Measurements from ENCODE around the gene SMIM14. TPM values are rescaled to one million over a fixed set of nuclear protein-coding genes. Genes with fewer than 3 reads are reported as not detected.
A peak's percentile ranks its signal among the peaks of the same experiment; 100 is the strongest.
"Not testable (repeated sequence)": the region's sequence is repeated elsewhere in the genome, so short reads cannot be mapped to it uniquely, and the experiment has no call there.

The SMIM14 gene
- 61.2 TPM for total RNA-seq
- long read RNA-seq, full-length matches to known transcripts, result 177 of 212 reads
- long read RNA-seq, partial matches to known transcripts, result 6 of 212 reads
- long read RNA-seq, other reads (novel, unspliced or antisense), result 29 of 212 reads

GRCh38 chr4:39638354-39639239, at the start of gene SMIM14:
SMIM14 (minus strand) TSS chr4:39638865; CDS start chr4:39605145, 33,720 bp downstream.
- Histone ChIP-seq H3K9me3 (no peaks in the 10 kb centered on the region), H3K4me3 (peak within 1 kb of the TSS; percentile 61), H3K27ac (peak within 1 kb of the TSS; percentile 94), H3K27me3 (ENCODE audit: low read depth) (no peaks in the 10 kb centered on the region), H3K4me1 (peaks cover 41% of the 10 kb centered on the region), H3K36me3 (peaks cover 3% of the 10 kb centered on the region)
- DNase-seq, result peak; percentile 99
- intact Hi-C loops (cut with DNase I), result no loop called here
- peak; percentile 98 to 99 for ATAC-seq
- TF ChIP-seq CTCF (IDR thresholded peaks at IDR 0.05), result peak; percentile 34

GRCh38 chr4:39687014-39687413, 48.3 kb upstream of the SMIM14 start:
- no peak overlapping the region for H3K27ac ChIP-seq
- H3K9me3 ChIP-seq, result no peaks in the 10 kb centered on the region
- H3K4me3 ChIP-seq, result no peak overlapping the region
- TF ChIP-seq CTCF (IDR thresholded peaks at IDR 0.05), result no peak
- no peaks in the 10 kb centered on the region for H3K36me3 ChIP-seq
- intact Hi-C loops (cut with DNase I), result no loop called here
- H3K4me1 ChIP-seq, result no peaks in the 10 kb centered on the region
- DNase-seq, result no peak
- no peaks in the 10 kb centered on the region for H3K27me3 ChIP-seq (ENCODE audit: low read depth)
- ATAC-seq, result no peak

GRCh38 chr4:39685990-39686389, 47.3 kb upstream of the SMIM14 start:
- H3K4me3 ChIP-seq, result no peak overlapping the region
- no peak for TF ChIP-seq CTCF (IDR thresholded peaks at IDR 0.05)
- intact Hi-C loops (cut with DNase I), result no loop called here
- no peaks in the 10 kb centered on the region for H3K4me1 ChIP-seq
- no peaks in the 10 kb centered on the region for H3K9me3 ChIP-seq
- no peaks in the 10 kb centered on the region for H3K27me3 ChIP-seq (ENCODE audit: low read depth)
- ATAC-seq, result no peak
- no peak overlapping the region for H3K27ac ChIP-seq
- no peaks in the 10 kb centered on the region for H3K36me3 ChIP-seq
- DNase-seq, result no peak

- intact Hi-C loops (cut with DNase I), result no loop called here
- Histone ChIP-seq H3K4me3 (no peak overlapping the region), H3K4me1 (no peaks in the 10 kb centered on the region), H3K9me3 (no peaks in the 10 kb centered on the region), H3K27me3 (ENCODE audit: low read depth) (no peaks in the 10 kb centered on the region), H3K27ac (no peak overlapping the region), H3K36me3 (no peaks in the 10 kb centered on the region)
- peak; percentile 28 to 61 for ATAC-seq
- no peak for TF ChIP-seq CTCF (IDR thresholded peaks at IDR 0.05)
- DNase-seq, result no peak
These were observed 43.5 kb upstream of the SMIM14 start for GRCh38 chr4:39682138-39682537.

- H3K4me3 ChIP-seq; ATAC-seq; intact Hi-C loops (cut with DNase I); DNase-seq; H3K9me3 ChIP-seq; H3K4me1 ChIP-seq; H3K36me3 ChIP-seq; H3K27ac ChIP-seq; H3K27me3 ChIP-seq (ENCODE audit: low read depth): not testable (repeated sequence)
These were observed 42.3 kb upstream of the SMIM14 start for GRCh38 chr4:39681003-39681402.

GRCh38 chr4:39675681-39676080, 37.0 kb upstream of the SMIM14 start:
- ATAC-seq; H3K36me3 ChIP-seq; intact Hi-C loops (cut with DNase I); H3K9me3 ChIP-seq; H3K4me3 ChIP-seq; DNase-seq; H3K27me3 ChIP-seq (ENCODE audit: low read depth); H3K4me1 ChIP-seq; H3K27ac ChIP-seq: not testable (repeated sequence)

- H3K4me3 ChIP-seq; H3K36me3 ChIP-seq; ATAC-seq; H3K9me3 ChIP-seq; intact Hi-C loops (cut with DNase I); H3K27me3 ChIP-seq (ENCODE audit: low read depth); H3K27ac ChIP-seq; DNase-seq; H3K4me1 ChIP-seq: not testable (repeated sequence)
These were observed 31.6 kb upstream of the SMIM14 start for GRCh38 chr4:39670296-39670695.
